ENCODE data around the gene SHLD3. TPM values are rescaled to one million over a fixed set of nuclear protein-coding genes. Genes with fewer than 3 reads are reported as not detected.

The SHLD3 gene
- total and polyA plus RNA-seq, 9 of the 15 experiments (the other 6 are each of a cell fraction or from before 2014, with no cell fraction given), result 3.0 to 14.5 (median 8.6) TPM

DNA sequence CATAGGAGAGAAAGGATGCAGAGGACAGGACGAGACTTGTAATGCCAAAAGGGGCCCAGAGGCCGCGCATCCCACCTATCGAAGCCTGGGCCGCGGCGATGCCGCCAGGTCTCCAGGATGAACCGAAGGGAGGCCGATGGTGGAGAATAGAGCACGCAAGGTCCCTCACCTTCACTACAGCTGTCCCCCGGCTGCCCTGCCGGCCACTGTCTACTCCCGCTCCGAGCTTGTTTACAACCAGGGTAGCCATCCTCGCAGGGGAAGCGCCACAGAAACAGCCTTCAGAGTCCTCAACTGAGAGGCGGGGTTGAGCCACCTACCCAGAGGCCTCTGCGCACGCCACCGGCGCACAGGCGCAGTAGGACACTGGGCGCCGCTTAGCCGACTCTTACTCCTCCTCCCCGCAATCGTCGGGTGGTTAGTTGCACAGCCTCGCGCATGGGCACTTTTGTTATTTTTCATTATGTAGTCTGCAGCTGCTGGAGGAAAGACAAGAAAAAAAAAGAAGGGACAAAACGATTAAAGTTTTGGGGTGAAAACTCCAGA, 729 bp upstream of the SHLD3 start, which contains the start of gene TRIM23 (continued):
- TF ChIP-seq, protein P1, sequence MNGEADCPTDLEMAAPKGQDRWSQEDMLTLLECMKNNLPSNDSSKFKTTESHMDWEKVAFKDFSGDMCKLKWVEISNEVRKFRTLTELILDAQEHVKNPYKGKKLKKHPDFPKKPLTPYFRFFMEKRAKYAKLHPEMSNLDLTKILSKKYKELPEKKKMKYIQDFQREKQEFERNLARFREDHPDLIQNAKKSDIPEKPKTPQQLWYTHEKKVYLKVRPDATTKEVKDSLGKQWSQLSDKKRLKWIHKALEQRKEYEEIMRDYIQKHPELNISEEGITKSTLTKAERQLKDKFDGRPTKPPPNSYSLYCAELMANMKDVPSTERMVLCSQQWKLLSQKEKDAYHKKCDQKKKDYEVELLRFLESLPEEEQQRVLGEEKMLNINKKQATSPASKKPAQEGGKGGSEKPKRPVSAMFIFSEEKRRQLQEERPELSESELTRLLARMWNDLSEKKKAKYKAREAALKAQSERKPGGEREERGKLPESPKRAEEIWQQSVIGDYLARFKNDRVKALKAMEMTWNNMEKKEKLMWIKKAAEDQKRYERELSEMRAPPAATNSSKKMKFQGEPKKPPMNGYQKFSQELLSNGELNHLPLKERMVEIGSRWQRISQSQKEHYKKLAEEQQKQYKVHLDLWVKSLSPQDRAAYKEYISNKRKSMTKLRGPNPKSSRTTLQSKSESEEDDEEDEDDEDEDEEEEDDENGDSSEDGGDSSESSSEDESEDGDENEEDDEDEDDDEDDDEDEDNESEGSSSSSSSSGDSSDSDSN (IDR thresholded peaks at IDR 0.05; ENCODE audit: borderline replicate concordance in 1 of 2, low read depth in 2 of 2, low read length in 2 of 2), result 0 out of 4 replicates have a peak, but pooled peaks of 1 of the 2 experiments have one; percentile 37
- TF ChIP-seq, protein P2, sequence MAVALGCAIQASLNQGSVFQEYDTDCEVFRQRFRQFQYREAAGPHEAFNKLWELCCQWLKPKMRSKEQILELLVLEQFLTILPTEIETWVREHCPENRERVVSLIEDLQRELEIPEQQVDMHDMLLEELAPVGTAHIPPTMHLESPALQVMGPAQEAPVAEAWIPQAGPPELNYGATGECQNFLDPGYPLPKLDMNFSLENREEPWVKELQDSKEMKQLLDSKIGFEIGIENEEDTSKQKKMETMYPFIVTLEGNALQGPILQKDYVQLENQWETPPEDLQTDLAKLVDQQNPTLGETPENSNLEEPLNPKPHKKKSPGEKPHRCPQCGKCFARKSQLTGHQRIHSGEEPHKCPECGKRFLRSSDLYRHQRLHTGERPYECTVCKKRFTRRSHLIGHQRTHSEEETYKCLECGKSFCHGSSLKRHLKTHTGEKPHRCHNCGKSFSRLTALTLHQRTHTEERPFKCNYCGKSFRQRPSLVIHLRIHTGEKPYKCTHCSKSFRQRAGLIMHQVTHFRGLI (CRISPR knock-in tag; IDR thresholded peaks at IDR 0.05), result no peak
- no peak for TF ChIP-seq ZKSCAN8 (CRISPR knock-in tag; IDR thresholded peaks at IDR 0.05)
- TF ChIP-seq E2F4 (CRISPR knock-in tag; IDR thresholded peaks at IDR 0.05; ENCODE audit: low read depth), result no peak
- no peak for TF ChIP-seq POU5F1 (IDR thresholded peaks at IDR 0.05; ENCODE audit: borderline replicate concordance, low read depth, low read length, partially characterized antibody)
- TF ChIP-seq CHD2 (IDR thresholded peaks at IDR 0.05; ENCODE audit: low read depth, low read length), result no peak
- no peak for TF ChIP-seq NUFIP1 (IDR thresholded peaks at IDR 0.05; ENCODE audit: partially characterized antibody)
- no peak for TF ChIP-seq ZNF253 (CRISPR knock-in tag; conservative IDR thresholded peaks at IDR 0.05)
- TF ChIP-seq HBP1 (CRISPR knock-in tag; IDR thresholded peaks at IDR 0.05), result no peak
- TF ChIP-seq, protein P3, sequence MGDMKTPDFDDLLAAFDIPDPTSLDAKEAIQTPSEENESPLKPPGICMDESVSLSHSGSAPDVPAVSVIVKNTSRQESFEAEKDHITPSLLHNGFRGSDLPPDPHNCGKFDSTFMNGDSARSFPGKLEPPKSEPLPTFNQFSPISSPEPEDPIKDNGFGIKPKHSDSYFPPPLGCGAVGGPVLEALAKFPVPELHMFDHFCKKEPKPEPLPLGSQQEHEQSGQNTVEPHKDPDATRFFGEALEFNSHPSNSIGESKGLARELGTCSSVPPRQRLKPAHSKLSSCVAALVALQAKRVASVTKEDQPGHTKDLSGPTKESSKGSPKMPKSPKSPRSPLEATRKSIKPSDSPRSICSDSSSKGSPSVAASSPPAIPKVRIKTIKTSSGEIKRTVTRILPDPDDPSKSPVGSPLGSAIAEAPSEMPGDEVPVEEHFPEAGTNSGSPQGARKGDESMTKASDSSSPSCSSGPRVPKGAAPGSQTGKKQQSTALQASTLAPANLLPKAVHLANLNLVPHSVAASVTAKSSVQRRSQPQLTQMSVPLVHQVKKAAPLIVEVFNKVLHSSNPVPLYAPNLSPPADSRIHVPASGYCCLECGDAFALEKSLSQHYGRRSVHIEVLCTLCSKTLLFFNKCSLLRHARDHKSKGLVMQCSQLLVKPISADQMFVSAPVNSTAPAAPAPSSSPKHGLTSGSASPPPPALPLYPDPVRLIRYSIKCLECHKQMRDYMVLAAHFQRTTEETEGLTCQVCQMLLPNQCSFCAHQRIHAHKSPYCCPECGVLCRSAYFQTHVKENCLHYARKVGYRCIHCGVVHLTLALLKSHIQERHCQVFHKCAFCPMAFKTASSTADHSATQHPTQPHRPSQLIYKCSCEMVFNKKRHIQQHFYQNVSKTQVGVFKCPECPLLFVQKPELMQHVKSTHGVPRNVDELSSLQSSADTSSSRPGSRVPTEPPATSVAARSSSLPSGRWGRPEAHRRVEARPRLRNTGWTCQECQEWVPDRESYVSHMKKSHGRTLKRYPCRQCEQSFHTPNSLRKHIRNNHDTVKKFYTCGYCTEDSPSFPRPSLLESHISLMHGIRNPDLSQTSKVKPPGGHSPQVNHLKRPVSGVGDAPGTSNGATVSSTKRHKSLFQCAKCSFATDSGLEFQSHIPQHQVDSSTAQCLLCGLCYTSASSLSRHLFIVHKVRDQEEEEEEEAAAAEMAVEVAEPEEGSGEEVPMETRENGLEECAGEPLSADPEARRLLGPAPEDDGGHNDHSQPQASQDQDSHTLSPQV (IDR thresholded peaks at IDR 0.05), result peak; percentile 39; the same call in 1 of the 2 replicates
- no peak for TF ChIP-seq ATF6 (CRISPR knock-in tag; IDR thresholded peaks at IDR 0.05)

All from K562 (cell line).